GM23338 (cell line): ENCODE data around the gene RNF135.

Experiments used
- EZH2 ChIP-seq: fragments of 200-600 bp; sonication (generic); IDR thresholded peaks from one replicate; pipeline ENCODE4 v1.8.0; 2017; ENCODE audit warnings: antibody characterized with exemption, mild to moderate bottlenecking, low read depth; ENCODE audit not compliant: unreplicated experiment
- EZH2phosphoT487 ChIP-seq: fragments of 200-600 bp; sonication (generic); IDR thresholded peaks from one replicate; pipeline ENCODE4 v1.8.1; 2018; ENCODE audit warnings: antibody characterized with exemption; ENCODE audit not compliant: unreplicated experiment
- JUNB ChIP-seq: IDR thresholded peaks from one replicate; pipeline ENCODE4 v1.6.1; 2016; ENCODE audit warnings: antibody characterized with exemption; ENCODE audit not compliant: unreplicated experiment
- STAT1 ChIP-seq: IDR thresholded peaks from one replicate; pipeline ENCODE4 v1.6.1; 2016; ENCODE audit warnings: antibody characterized with exemption; ENCODE audit not compliant: unreplicated experiment
- TF ChIP-seq, protein P1 (sequence below), 2 experiments: fragments of 200-600 bp in 1 of 2; sonication (generic) in 1 of 2; conservative IDR thresholded peaks; 2 replicates each; pipeline versions ENCODE4 v1.5.1 to v1.6.1; 2016 to 2017; ENCODE audit warnings: antibody characterized with exemption in 2 of 2, low read depth in 2 of 2, mild to moderate bottlenecking in 2 of 2, moderate library complexity in 1 of 2
- TF ChIP-seq, protein P2 (sequence below): IDR thresholded peaks from one replicate; pipeline ENCODE4 v1.6.1; 2018; ENCODE audit warnings: antibody characterized with exemption; ENCODE audit not compliant: unreplicated experiment
- TF ChIP-seq, protein P3 (sequence below): fragments of 250-450 bp; sonication (Bioruptor Pico); IDR thresholded peaks from 2 replicates; pipeline ENCODE4 v1.5.0; 2020; ENCODE audit warnings: mild to moderate bottlenecking, moderate library complexity
- TF ChIP-seq, protein P4 (sequence below): IDR thresholded peaks from 2 replicates; pipeline ENCODE4 v1.6.1; 2016; ENCODE audit warnings: antibody characterized with exemption

DNA sequence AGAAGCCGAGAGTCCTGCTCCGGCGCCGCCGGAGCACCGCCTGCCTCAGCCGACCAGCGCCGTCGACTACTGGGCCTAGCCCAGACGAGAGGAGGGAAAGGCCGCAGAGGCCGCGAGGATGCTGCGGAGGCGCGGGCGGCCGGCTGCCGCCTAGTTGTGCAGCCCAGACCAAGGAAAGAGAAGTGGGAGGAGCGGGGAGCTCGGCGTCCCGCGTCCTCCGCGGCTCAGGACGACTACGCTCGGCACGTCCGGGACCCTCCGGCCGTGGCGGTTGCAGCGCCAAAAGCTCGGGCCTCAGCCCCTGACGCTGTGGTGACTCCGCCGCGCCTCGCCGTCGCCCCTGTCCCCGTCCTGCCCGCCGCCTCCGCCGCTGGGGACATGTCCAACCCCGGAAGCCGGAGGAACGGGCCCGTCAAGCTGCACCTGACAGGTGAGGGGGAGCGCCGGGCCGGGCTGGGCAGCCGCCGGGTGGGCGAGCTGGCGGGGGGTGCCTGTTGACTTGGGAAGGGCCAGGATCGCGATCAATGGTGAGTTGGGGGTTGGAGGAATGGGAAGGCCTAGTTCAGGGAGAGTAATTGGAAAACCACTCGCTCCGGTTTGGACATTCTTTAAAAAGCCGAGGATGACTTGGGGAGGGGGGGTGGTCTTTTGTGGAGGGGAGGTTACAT, 37.7 kb downstream of the RNF135 start:
- TF ChIP-seq, protein P1, sequence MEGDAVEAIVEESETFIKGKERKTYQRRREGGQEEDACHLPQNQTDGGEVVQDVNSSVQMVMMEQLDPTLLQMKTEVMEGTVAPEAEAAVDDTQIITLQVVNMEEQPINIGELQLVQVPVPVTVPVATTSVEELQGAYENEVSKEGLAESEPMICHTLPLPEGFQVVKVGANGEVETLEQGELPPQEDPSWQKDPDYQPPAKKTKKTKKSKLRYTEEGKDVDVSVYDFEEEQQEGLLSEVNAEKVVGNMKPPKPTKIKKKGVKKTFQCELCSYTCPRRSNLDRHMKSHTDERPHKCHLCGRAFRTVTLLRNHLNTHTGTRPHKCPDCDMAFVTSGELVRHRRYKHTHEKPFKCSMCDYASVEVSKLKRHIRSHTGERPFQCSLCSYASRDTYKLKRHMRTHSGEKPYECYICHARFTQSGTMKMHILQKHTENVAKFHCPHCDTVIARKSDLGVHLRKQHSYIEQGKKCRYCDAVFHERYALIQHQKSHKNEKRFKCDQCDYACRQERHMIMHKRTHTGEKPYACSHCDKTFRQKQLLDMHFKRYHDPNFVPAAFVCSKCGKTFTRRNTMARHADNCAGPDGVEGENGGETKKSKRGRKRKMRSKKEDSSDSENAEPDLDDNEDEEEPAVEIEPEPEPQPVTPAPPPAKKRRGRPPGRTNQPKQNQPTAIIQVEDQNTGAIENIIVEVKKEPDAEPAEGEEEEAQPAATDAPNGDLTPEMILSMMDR (conservative IDR thresholded peaks at IDR 0.05; ENCODE audit: low read depth in 2 of 2) = no peak
- TF ChIP-seq, protein P2, sequence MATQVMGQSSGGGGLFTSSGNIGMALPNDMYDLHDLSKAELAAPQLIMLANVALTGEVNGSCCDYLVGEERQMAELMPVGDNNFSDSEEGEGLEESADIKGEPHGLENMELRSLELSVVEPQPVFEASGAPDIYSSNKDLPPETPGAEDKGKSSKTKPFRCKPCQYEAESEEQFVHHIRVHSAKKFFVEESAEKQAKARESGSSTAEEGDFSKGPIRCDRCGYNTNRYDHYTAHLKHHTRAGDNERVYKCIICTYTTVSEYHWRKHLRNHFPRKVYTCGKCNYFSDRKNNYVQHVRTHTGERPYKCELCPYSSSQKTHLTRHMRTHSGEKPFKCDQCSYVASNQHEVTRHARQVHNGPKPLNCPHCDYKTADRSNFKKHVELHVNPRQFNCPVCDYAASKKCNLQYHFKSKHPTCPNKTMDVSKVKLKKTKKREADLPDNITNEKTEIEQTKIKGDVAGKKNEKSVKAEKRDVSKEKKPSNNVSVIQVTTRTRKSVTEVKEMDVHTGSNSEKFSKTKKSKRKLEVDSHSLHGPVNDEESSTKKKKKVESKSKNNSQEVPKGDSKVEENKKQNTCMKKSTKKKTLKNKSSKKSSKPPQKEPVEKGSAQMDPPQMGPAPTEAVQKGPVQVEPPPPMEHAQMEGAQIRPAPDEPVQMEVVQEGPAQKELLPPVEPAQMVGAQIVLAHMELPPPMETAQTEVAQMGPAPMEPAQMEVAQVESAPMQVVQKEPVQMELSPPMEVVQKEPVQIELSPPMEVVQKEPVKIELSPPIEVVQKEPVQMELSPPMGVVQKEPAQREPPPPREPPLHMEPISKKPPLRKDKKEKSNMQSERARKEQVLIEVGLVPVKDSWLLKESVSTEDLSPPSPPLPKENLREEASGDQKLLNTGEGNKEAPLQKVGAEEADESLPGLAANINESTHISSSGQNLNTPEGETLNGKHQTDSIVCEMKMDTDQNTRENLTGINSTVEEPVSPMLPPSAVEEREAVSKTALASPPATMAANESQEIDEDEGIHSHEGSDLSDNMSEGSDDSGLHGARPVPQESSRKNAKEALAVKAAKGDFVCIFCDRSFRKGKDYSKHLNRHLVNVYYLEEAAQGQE = no peak
- no peak for TF ChIP-seq STAT1
- TF ChIP-seq JUNB = no peak
- TF ChIP-seq EZH2 = no peak
- TF ChIP-seq EZH2phosphoT487 = no peak
- TF ChIP-seq, protein P3, sequence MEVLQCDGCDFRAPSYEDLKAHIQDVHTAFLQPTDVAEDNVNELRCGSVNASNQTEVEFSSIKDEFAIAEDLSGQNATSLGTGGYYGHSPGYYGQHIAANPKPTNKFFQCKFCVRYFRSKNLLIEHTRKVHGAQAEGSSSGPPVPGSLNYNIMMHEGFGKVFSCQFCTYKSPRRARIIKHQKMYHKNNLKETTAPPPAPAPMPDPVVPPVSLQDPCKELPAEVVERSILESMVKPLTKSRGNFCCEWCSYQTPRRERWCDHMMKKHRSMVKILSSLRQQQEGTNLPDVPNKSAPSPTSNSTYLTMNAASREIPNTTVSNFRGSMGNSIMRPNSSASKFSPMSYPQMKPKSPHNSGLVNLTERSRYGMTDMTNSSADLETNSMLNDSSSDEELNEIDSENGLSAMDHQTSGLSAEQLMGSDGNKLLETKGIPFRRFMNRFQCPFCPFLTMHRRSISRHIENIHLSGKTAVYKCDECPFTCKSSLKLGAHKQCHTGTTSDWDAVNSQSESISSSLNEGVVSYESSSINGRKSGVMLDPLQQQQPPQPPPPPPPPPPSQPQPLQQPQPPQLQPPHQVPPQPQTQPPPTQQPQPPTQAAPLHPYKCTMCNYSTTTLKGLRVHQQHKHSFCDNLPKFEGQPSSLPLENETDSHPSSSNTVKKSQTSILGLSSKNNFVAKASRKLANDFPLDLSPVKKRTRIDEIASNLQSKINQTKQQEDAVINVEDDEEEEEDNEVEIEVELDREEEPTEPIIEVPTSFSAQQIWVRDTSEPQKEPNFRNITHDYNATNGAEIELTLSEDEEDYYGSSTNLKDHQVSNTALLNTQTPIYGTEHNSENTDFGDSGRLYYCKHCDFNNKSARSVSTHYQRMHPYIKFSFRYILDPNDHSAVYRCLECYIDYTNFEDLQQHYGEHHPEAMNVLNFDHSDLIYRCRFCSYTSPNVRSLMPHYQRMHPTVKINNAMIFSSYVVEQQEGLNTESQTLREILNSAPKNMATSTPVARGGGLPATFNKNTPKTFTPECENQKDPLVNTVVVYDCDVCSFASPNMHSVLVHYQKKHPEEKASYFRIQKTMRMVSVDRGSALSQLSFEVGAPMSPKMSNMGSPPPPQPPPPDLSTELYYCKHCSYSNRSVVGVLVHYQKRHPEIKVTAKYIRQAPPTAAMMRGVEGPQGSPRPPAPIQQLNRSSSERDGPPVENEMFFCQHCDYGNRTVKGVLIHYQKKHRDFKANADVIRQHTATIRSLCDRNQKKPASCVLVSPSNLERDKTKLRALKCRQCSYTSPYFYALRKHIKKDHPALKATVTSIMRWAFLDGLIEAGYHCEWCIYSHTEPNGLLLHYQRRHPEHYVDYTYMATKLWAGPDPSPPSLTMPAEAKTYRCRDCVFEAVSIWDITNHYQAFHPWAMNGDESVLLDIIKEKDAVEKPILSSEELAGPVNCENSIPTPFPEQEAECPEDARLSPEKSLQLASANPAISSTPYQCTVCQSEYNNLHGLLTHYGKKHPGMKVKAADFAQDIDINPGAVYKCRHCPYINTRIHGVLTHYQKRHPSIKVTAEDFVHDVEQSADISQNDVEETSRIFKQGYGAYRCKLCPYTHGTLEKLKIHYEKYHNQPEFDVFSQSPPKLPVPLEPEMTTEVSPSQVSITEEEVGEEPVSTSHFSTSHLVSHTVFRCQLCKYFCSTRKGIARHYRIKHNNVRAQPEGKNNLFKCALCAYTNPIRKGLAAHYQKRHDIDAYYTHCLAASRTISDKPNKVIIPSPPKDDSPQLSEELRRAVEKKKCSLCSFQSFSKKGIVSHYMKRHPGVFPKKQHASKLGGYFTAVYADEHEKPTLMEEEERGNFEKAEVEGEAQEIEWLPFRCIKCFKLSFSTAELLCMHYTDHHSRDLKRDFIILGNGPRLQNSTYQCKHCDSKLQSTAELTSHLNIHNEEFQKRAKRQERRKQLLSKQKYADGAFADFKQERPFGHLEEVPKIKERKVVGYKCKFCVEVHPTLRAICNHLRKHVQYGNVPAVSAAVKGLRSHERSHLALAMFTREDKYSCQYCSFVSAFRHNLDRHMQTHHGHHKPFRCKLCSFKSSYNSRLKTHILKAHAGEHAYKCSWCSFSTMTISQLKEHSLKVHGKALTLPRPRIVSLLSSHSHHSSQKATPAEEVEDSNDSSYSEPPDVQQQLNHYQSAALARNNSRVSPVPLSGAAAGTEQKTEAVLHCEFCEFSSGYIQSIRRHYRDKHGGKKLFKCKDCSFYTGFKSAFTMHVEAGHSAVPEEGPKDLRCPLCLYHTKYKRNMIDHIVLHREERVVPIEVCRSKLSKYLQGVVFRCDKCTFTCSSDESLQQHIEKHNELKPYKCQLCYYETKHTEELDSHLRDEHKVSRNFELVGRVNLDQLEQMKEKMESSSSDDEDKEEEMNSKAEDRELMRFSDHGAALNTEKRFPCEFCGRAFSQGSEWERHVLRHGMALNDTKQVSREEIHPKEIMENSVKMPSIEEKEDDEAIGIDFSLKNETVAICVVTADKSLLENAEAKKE (CRISPR knock-in tag) = no peak
- TF ChIP-seq, protein P4, sequence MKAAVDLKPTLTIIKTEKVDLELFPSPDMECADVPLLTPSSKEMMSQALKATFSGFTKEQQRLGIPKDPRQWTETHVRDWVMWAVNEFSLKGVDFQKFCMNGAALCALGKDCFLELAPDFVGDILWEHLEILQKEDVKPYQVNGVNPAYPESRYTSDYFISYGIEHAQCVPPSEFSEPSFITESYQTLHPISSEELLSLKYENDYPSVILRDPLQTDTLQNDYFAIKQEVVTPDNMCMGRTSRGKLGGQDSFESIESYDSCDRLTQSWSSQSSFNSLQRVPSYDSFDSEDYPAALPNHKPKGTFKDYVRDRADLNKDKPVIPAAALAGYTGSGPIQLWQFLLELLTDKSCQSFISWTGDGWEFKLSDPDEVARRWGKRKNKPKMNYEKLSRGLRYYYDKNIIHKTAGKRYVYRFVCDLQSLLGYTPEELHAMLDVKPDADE = no peak
